ENCODE data around the gene HP1BP3.

GRCh38 chr1:20700636-20701215 lies 86.4 kb downstream of the HP1BP3 start:
- TF ChIP-seq CTCF (IDR thresholded peaks at IDR 0.05; ENCODE audit: low read depth, low read length, poor library complexity, severe bottlenecking) = no peak
- no peak for TF ChIP-seq EZH2phosphoT487 (IDR thresholded peaks at IDR 0.05; ENCODE audit: borderline replicate concordance, low read length)

Data from DOHH2 (cell line).